Measurements from ENCODE around the gene SMAD2. TPM values are rescaled to one million over a fixed set of nuclear protein-coding genes. Genes with fewer than 3 reads are reported as not detected.

SMAD2 gene
- total RNA-seq, 6 experiments from 2014 or later = 31.2 to 46.1 (median 36.0) TPM

GRCh38 chr18:47870605-47871004, 59.9 kb downstream of the SMAD2 start:
- TF ChIP-seq CTCF (IDR thresholded peaks at IDR 0.05) = no peak
- no peak for TF ChIP-seq POLR2A (IDR thresholded peaks at IDR 0.05)
- Histone ChIP-seq H3K36me3 (no peaks in the 10 kb centered on the region), H3K4me1 (peaks cover 0 to 14% (median 4%) of the 10 kb centered on the region in 4 donors), H3K27me3 (no peaks in the 10 kb centered on the region), H3K4me3 (no peak overlapping the region), H3K9me3 (no peaks in the 10 kb centered on the region), H3K27ac (no peak overlapping the region)
- ATAC-seq = no peak
- intact Hi-C loops (cut with DNase I) = no loop called here
- no peak for DNase-seq
- WGBS (ENCODE audit: insufficient coverage, low coverage, low lambda C conversion rate, missing lambda C conversion rate) = 85% methylated on average over 1 of the region's 1 CpG

GRCh38 chr18:47868744-47869143, 61.7 kb downstream of the SMAD2 start:
- Histone ChIP-seq H3K27ac (no peak overlapping the region), H3K4me1 (peaks cover 0 to 10% (median 4%) of the 10 kb centered on the region in 4 donors), H3K36me3 (peaks cover 0 to 7% (median 3%) of the 10 kb centered on the region in 4 donors), H3K27me3 (no peaks in the 10 kb centered on the region), H3K4me3 (no peak overlapping the region), H3K9me3 (no peaks in the 10 kb centered on the region)
- 87% methylated on average over 3 of the region's 3 CpGs for WGBS (ENCODE audit: insufficient coverage, low coverage, low lambda C conversion rate, missing lambda C conversion rate)
- TF ChIP-seq POLR2A (IDR thresholded peaks at IDR 0.05) = no peak
- TF ChIP-seq CTCF (IDR thresholded peaks at IDR 0.05) = no peak
- ATAC-seq = no peak
- DNase-seq = no peak
- intact Hi-C loops (cut with DNase I) = no loop called here

- Histone ChIP-seq H3K4me3 (no peak overlapping the region), H3K9me3 (no peaks in the 10 kb centered on the region), H3K27me3 (no peaks in the 10 kb centered on the region), H3K4me1 (no peaks in the 10 kb centered on the region), H3K27ac (no peak overlapping the region), H3K36me3 (peaks cover 0 to 11% (median 3%) of the 10 kb centered on the region in 4 donors)
- TF ChIP-seq POLR2A (IDR thresholded peaks at IDR 0.05) = no peak
- intact Hi-C loops (cut with DNase I) = no loop called here
- WGBS (ENCODE audit: insufficient coverage, low coverage, low lambda C conversion rate, missing lambda C conversion rate) = 100% methylated on average over 3 of the region's 3 CpGs
- no peak for DNase-seq
- no peak for ATAC-seq
Observed at GRCh38 chr18:47865183-47865582, 65.3 kb downstream of the SMAD2 start.

- no peaks in the 10 kb centered on the region for H3K4me1 ChIP-seq
- no peak overlapping the region for H3K4me3 ChIP-seq
- no peak for DNase-seq
- no peak overlapping the region for H3K27ac ChIP-seq
- intact Hi-C loops (cut with DNase I) = no loop called here
- ATAC-seq = no peak
- TF ChIP-seq POLR2A (IDR thresholded peaks at IDR 0.05) (no peak), CTCF (IDR thresholded peaks at IDR 0.05) (no peak)
- H3K27me3 ChIP-seq = no peaks in the 10 kb centered on the region
- H3K36me3 ChIP-seq = peaks cover 0 to 11% (median 3%) of the 10 kb centered on the region in 4 donors
- H3K9me3 ChIP-seq = peaks cover 0 to 8% (median 0%) of the 10 kb centered on the region in 4 donors
Observed at GRCh38 chr18:47863041-47863440, 67.4 kb downstream of the SMAD2 start.

GRCh38 chr18:47858607-47859006, 71.9 kb downstream of the SMAD2 start:
- peak in 2 of 4 donors; percentile 39 to 85 for ATAC-seq
- 39% methylated on average over 3 of the region's 3 CpGs for WGBS (ENCODE audit: insufficient coverage, low coverage, low lambda C conversion rate, missing lambda C conversion rate)
- no peaks in the 10 kb centered on the region for H3K27me3 ChIP-seq
- no peak for TF ChIP-seq CTCF (IDR thresholded peaks at IDR 0.05)
- TF ChIP-seq POLR2A (IDR thresholded peaks at IDR 0.05) = no peak
- H3K4me3 ChIP-seq = no peak overlapping the region
- H3K9me3 ChIP-seq = peaks cover 0 to 15% (median 0%) of the 10 kb centered on the region in 4 donors
- DNase-seq = no peak
- H3K27ac ChIP-seq = no peak overlapping the region
- peaks cover 0 to 4% (median 2%) of the 10 kb centered on the region in 4 donors for H3K36me3 ChIP-seq
- no peaks in the 10 kb centered on the region for H3K4me1 ChIP-seq
- intact Hi-C loops (cut with DNase I) = no loop called here

All from right lobe of liver (tissue), 6 donors.